Osteocyte (in vitro differentiated cells): ENCODE data around the gene SLC12A2. TPM values are rescaled to one million over a fixed set of nuclear protein-coding genes. Genes with fewer than 3 reads are reported as not detected.

ENCODE experiments used
- DNase-seq: peaks from one replicate; pipeline ENCODE4 v3.0.0; 2021; ENCODE audit warnings: mixed read lengths; ENCODE audit not compliant: unreplicated experiment; ENCODE audit errors: extremely low spot score
- H3K27ac Mint-ChIP-seq: one replicate; pipeline ENCODE4 v1.8.0; 2021; ENCODE audit warnings: mild to moderate bottlenecking, mixed read lengths; ENCODE audit not compliant: unreplicated experiment
- H3K27me3 Mint-ChIP-seq: one replicate; pipeline ENCODE4 v1.8.0; 2021; ENCODE audit warnings: mixed read lengths; ENCODE audit not compliant: unreplicated experiment
- H3K36me3 Mint-ChIP-seq: one replicate; pipeline ENCODE4 v1.8.0; 2021; ENCODE audit warnings: mixed read lengths; ENCODE audit not compliant: unreplicated experiment
- H3K4me1 Mint-ChIP-seq: one replicate; pipeline ENCODE4 v1.8.0; 2021; ENCODE audit warnings: mixed read lengths; ENCODE audit not compliant: unreplicated experiment
- H3K4me3 Mint-ChIP-seq: one replicate; pipeline ENCODE4 v1.8.0; 2021; ENCODE audit warnings: mild to moderate bottlenecking, moderate library complexity, mixed read lengths; ENCODE audit not compliant: unreplicated experiment
- H3K9me3 Mint-ChIP-seq: one replicate; pipeline ENCODE4 v1.8.0; 2021; ENCODE audit warnings: mixed read lengths; ENCODE audit not compliant: unreplicated experiment
- total RNA-seq: library from RNA; stranded (reverse); gene quantifications from 2 replicates; pipeline ENCODE4 v1.2.1, GENCODE V29; 2021
- TF ChIP-seq, protein P1 (sequence below): fragments of 200-600 bp; sonication (generic); IDR thresholded peaks from 2 replicates; pipeline ENCODE4 v1.5.0; 2021; ENCODE audit warnings: antibody characterized with exemption, mild to moderate bottlenecking, moderate library complexity

Gene SLC12A2
- total RNA-seq, 1 donor from 2014 or later: 37.9 TPM

DNA sequence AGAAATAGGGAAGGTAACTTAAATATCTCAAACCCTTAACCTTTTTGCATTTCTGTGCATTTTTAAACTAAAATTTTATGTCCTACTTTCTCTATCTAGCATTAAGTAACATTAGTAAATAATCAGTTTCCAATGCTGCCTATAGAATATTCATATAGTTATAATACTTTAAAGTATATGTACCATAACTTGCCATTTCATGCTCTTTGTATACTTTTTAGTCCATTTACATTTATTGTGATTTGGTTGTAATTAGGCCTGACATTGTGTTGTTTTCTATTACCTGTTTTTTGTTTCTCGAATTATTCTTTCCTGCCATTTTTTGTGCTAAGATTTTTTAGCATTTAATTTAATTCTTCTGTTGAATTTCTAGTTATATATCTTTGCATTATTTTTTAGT is 13.7 kb downstream of the SLC12A2 start:
- Mint-ChIP-seq H3K4me3 (no peak overlapping the region), H3K36me3 (peaks cover 17% of the 10 kb centered on the region), H3K4me1 (peaks cover 2% of the 10 kb centered on the region), H3K9me3 (peaks cover 3% of the 10 kb centered on the region), H3K27ac (no peak overlapping the region), H3K27me3 (no peaks in the 10 kb centered on the region)
- TF ChIP-seq, protein P1, sequence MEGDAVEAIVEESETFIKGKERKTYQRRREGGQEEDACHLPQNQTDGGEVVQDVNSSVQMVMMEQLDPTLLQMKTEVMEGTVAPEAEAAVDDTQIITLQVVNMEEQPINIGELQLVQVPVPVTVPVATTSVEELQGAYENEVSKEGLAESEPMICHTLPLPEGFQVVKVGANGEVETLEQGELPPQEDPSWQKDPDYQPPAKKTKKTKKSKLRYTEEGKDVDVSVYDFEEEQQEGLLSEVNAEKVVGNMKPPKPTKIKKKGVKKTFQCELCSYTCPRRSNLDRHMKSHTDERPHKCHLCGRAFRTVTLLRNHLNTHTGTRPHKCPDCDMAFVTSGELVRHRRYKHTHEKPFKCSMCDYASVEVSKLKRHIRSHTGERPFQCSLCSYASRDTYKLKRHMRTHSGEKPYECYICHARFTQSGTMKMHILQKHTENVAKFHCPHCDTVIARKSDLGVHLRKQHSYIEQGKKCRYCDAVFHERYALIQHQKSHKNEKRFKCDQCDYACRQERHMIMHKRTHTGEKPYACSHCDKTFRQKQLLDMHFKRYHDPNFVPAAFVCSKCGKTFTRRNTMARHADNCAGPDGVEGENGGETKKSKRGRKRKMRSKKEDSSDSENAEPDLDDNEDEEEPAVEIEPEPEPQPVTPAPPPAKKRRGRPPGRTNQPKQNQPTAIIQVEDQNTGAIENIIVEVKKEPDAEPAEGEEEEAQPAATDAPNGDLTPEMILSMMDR: no peak
- DNase-seq: no peak

GRCh38 chr5:128097781-128098180 is 14.2 kb downstream of the SLC12A2 start:
- H3K36me3 Mint-ChIP-seq: peaks cover 17% of the 10 kb centered on the region
- DNase-seq: no peak
- no peak overlapping the region for H3K27ac Mint-ChIP-seq
- peaks cover 2% of the 10 kb centered on the region for H3K4me1 Mint-ChIP-seq
- H3K9me3 Mint-ChIP-seq: peaks cover 3% of the 10 kb centered on the region
- H3K4me3 Mint-ChIP-seq: no peak overlapping the region
- H3K27me3 Mint-ChIP-seq: no peaks in the 10 kb centered on the region
- TF ChIP-seq, protein P1: no peak

DNA sequence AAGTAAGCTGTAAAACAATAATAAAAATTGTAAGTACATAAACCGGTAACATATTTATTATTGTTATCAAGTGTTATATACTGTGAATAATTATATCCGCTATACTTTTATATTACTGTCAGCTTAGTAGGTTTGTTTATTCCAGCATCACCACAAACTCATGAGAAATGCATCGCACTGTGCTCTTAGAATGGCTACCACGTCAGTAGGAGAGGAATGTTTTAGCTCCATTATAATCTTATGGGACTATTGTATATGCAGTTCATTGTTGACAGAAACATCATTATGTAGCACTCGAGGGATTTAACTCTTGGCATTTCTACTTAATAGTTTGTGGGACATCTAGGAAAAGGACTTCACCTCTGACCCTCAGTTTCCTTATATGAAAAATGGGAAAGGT is 16.4 kb downstream of the SLC12A2 start:
- TF ChIP-seq, protein P1: no peak
- Mint-ChIP-seq H3K27me3 (no peaks in the 10 kb centered on the region), H3K27ac (no peak overlapping the region), H3K36me3 (peaks cover 20% of the 10 kb centered on the region), H3K4me1 (peaks cover 2% of the 10 kb centered on the region), H3K4me3 (no peak overlapping the region), H3K9me3 (peaks cover 3% of the 10 kb centered on the region)
- DNase-seq: no peak

GRCh38 chr5:128100860-128101557 is 17.4 kb downstream of the SLC12A2 start:
- Mint-ChIP-seq H3K27me3 (no peaks in the 10 kb centered on the region), H3K9me3 (peaks cover 3% of the 10 kb centered on the region), H3K27ac (no peak overlapping the region), H3K36me3 (peaks cover 20% of the 10 kb centered on the region), H3K4me1 (peaks cover 9% of the 10 kb centered on the region), H3K4me3 (no peak overlapping the region)
- TF ChIP-seq, protein P1: no peak
- DNase-seq: no peak

GRCh38 chr5:128101676-128102075 is 18.1 kb downstream of the SLC12A2 start:
- TF ChIP-seq, protein P1: no peak
- H3K27me3 Mint-ChIP-seq: no peaks in the 10 kb centered on the region
- peaks cover 18% of the 10 kb centered on the region for H3K36me3 Mint-ChIP-seq
- H3K4me1 Mint-ChIP-seq: peaks cover 10% of the 10 kb centered on the region
- no peak for DNase-seq
- H3K27ac Mint-ChIP-seq: no peak overlapping the region
- no peak overlapping the region for H3K4me3 Mint-ChIP-seq
- H3K9me3 Mint-ChIP-seq: peaks cover 3% of the 10 kb centered on the region
